Measurements from ENCODE around the gene SRCIN1.

Gene SRCIN1

DNA sequence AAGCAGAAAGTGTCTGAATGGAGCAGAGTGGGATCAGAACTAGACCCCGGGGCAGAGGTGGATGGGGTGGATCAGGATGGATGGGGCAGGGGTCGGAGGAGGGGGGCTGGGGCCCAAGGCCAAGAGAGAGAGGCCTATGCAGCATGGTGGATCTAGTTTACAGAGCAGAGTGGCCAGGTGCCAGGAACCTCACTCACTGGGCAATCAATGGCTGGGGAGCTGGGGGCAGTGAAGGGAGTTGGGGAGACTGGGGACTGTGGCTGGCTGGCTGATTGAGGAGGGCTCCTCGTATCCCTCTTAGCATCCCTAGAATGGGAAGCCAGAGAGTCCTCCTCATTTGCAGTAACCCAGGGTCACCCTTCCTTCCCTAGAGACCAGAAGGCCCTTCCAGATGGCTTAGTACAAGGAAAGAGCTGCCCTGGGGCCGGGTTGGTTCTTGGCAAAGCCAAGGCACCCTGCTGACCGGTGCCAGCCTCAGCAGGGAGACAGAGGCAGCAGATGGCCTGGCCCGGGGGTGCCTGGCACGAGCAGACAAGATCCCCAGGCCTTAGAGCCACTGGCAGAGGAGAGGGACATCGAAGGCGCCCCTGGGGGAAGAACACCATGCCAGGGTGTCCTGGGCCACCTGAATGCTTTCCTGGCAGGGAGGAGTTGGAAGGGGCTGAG is 36.8 kb downstream of the SRCIN1 start:
- Histone ChIP-seq H3K27me3 (ENCODE audit: control insufficient read depth, insufficient read depth, low read length) (peaks cover 78% of the 10 kb centered on the region), H3K4me1 (ENCODE audit: control insufficient read depth, insufficient read depth, low read length) (no peaks in the 10 kb centered on the region), H3K9ac (ENCODE audit: low read length) (no peak overlapping the region), H3K4me3 (ENCODE audit: low read length) (no peak overlapping the region), H3K36me3 (ENCODE audit: control insufficient read depth, insufficient read depth, low read length) (no peaks in the 10 kb centered on the region), H3K9me3 (ENCODE audit: control insufficient read depth, low read length) (no peaks in the 10 kb centered on the region)

DNA sequence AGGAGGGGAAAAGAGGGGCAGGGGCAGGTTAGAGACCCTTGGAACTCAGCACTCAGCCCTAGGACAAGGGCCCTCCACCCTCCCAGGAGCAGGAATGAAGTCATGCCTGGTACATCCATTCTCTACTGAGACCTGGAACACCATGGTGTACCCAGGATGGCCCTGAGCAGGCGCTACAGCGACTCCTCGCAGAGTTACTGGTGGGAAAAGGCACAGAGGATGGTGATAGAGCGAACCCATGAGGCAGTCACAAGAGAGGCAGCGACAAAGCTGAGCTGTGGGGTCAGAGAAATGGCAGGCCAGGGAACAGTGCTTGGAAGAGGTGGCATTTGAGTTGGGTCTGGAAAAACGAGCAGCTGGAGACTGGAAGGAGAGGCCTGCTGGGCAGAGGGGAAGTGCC is 37.5 kb downstream of the SRCIN1 start:
- H3K9me3 ChIP-seq (ENCODE audit: control insufficient read depth, low read length), result no peaks in the 10 kb centered on the region
- no peaks in the 10 kb centered on the region for H3K36me3 ChIP-seq (ENCODE audit: control insufficient read depth, insufficient read depth, low read length)
- no peaks in the 10 kb centered on the region for H3K4me1 ChIP-seq (ENCODE audit: control insufficient read depth, insufficient read depth, low read length)
- H3K9ac ChIP-seq (ENCODE audit: low read length), result no peak overlapping the region
- H3K27me3 ChIP-seq (ENCODE audit: control insufficient read depth, insufficient read depth, low read length), result peaks cover 78% of the 10 kb centered on the region
- no peak overlapping the region for H3K4me3 ChIP-seq (ENCODE audit: low read length)

DNA sequence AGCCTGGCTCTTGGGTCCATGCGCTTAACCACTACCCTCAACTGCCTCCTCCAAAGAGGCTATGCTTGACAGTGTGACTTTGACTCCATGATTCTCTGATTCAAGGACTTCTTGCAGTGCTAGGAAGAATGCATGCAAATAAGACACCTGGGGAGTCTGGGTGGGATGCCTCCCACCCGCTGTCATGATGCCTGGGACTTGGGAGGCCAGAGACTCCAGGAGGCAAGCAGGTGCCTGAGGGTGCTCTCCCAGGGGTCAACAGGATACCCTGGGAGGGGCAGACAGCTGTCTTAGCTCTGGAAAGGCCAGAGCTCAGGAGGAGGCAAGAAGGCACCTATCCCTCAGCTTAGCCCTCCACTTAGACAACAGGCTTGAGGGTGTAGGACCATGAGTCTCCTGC is 38.4 kb downstream of the SRCIN1 start:
- no peaks in the 10 kb centered on the region for H3K4me1 ChIP-seq (ENCODE audit: control insufficient read depth, insufficient read depth, low read length)
- no peaks in the 10 kb centered on the region for H3K36me3 ChIP-seq (ENCODE audit: control insufficient read depth, insufficient read depth, low read length)
- no peak overlapping the region for H3K4me3 ChIP-seq (ENCODE audit: low read length)
- no peaks in the 10 kb centered on the region for H3K9me3 ChIP-seq (ENCODE audit: control insufficient read depth, low read length)
- peaks cover 81% of the 10 kb centered on the region for H3K27me3 ChIP-seq (ENCODE audit: control insufficient read depth, insufficient read depth, low read length)
- no peak overlapping the region for H3K9ac ChIP-seq (ENCODE audit: low read length)

DNA sequence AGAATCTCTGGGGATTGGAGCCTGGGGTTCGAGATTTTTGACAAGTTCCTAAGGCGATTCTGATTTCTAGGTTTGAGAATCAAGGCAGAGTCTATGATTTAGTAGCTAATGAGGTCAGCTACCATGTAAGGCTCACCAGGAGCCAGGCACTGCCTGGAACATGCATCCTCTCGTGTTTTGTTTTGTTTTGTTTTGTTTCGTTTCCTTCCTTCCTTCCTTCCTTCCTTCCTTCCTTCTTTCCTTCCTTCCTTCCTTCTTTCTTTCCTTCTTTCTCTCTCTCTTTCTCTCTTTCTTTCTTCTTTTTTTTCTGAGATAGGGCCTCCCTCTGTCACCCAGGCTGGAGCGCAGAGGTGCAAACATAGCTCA is 39.1 kb downstream of the SRCIN1 start:
- Histone ChIP-seq H3K4me1 (ENCODE audit: control insufficient read depth, insufficient read depth, low read length) (no peaks in the 10 kb centered on the region), H3K9me3 (ENCODE audit: control insufficient read depth, low read length) (no peaks in the 10 kb centered on the region), H3K27me3 (ENCODE audit: control insufficient read depth, insufficient read depth, low read length) (peaks cover 83% of the 10 kb centered on the region), H3K9ac (ENCODE audit: low read length) (no peak overlapping the region), H3K4me3 (ENCODE audit: low read length) (no peak overlapping the region), H3K36me3 (ENCODE audit: control insufficient read depth, insufficient read depth, low read length) (no peaks in the 10 kb centered on the region)

GRCh38 chr17:38565853-38566665 is 39.7 kb downstream of the SRCIN1 start:
- Histone ChIP-seq H3K36me3 (ENCODE audit: control insufficient read depth, insufficient read depth, low read length) (no peaks in the 10 kb centered on the region), H3K9me3 (ENCODE audit: control insufficient read depth, low read length) (no peaks in the 10 kb centered on the region), H3K27me3 (ENCODE audit: control insufficient read depth, insufficient read depth, low read length) (peaks cover 83% of the 10 kb centered on the region), H3K9ac (ENCODE audit: low read length) (no peak overlapping the region), H3K4me3 (ENCODE audit: low read length) (no peak overlapping the region), H3K4me1 (ENCODE audit: control insufficient read depth, insufficient read depth, low read length) (no peaks in the 10 kb centered on the region)

- peaks cover 88% of the 10 kb centered on the region for H3K27me3 ChIP-seq (ENCODE audit: control insufficient read depth, insufficient read depth, low read length)
- H3K4me1 ChIP-seq (ENCODE audit: control insufficient read depth, insufficient read depth, low read length), result peaks cover 5% of the 10 kb centered on the region
- no peaks in the 10 kb centered on the region for H3K36me3 ChIP-seq (ENCODE audit: control insufficient read depth, insufficient read depth, low read length)
- H3K9me3 ChIP-seq (ENCODE audit: control insufficient read depth, low read length), result no peaks in the 10 kb centered on the region
- H3K9ac ChIP-seq (ENCODE audit: low read length), result no peak overlapping the region
- H3K4me3 ChIP-seq (ENCODE audit: low read length), result no peak overlapping the region
Observed at GRCh38 chr17:38564869-38565268, 40.9 kb downstream of the SRCIN1 start.

DNA sequence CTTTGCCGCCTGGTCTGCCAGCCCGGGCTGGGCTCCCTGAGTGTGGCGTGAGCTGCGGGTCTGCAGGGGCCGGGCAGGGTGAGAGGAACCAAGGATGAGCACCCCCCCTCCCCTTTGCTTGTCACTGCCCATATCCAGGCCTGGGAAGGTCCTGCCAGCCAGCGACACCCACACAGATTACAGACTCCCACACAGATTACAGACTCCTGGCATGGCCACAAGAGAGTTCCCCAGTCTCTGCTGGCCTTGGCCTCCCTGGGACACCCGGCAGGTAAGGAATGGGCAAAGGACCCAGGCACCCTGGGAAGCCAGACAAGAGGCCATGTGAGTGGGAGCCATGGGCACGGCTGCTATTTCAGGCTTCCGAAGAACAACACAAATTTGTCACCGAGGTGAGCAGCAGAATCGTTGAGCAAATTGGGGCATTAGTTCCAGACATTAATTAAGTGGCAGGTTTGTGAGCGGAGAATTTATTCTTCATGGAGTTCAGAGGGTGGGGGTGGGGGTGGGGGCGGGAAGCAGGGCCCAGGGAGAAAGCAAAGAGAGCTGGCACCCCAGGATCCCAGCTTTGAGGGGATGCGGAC is 41.4 kb downstream of the SRCIN1 start:
- Histone ChIP-seq H3K4me3 (ENCODE audit: low read length) (no peak overlapping the region), H3K36me3 (ENCODE audit: control insufficient read depth, insufficient read depth, low read length) (no peaks in the 10 kb centered on the region), H3K9me3 (ENCODE audit: control insufficient read depth, low read length) (no peaks in the 10 kb centered on the region), H3K9ac (ENCODE audit: low read length) (no peak overlapping the region), H3K4me1 (ENCODE audit: control insufficient read depth, insufficient read depth, low read length) (peaks cover 10% of the 10 kb centered on the region), H3K27me3 (ENCODE audit: control insufficient read depth, insufficient read depth, low read length) (peaks cover 90% of the 10 kb centered on the region)

DNA sequence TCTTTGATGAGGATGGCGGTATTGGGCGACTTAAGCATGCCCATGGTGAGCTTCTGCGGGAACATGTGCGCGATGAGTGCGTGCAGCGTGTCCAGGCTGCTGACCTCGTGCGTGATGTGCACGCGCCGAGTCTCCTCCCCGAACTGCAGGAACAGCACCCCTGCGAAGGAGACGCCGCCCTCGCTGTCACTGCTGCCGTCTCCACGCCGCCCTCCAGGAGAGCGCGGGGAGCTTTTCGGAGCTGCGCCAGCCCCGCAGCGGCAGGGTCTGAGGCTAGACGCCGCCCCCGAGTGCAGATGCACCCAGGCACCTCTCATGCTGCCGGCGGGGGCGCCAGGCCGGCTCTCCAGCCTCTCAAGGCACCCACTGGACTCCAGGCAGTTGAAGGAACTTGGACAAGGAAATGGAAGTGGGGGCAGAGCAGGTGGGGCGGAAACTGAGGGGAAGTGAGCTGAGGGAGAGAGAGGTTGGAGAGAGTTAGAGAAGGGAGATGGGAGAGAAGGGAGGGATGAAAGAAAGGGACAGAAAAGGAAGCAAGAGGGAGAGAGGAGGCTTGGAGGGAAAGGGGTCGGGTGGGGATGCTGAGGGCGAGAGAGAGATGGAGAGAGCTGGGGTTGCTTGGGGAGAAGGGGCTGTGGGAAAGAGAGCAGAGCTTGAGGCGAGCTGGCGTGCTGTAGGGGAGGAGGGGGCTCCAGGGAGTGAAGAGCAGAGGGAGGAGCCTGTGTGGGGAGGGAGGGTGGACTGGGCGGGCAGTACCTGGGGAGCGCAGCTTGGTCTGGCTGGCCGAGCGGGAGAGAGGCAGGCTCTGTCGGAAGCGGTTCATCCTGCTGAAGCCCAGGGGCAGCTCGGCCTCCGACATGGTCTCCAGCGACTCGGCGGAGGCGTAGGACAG is 42.1 kb downstream of the SRCIN1 start:
- H3K4me3 ChIP-seq (ENCODE audit: low read length), result no peak overlapping the region
- no peak overlapping the region for H3K9ac ChIP-seq (ENCODE audit: low read length)
- H3K27me3 ChIP-seq (ENCODE audit: control insufficient read depth, insufficient read depth, low read length), result peaks cover 91% of the 10 kb centered on the region
- H3K9me3 ChIP-seq (ENCODE audit: control insufficient read depth, low read length), result no peaks in the 10 kb centered on the region
- H3K36me3 ChIP-seq (ENCODE audit: control insufficient read depth, insufficient read depth, low read length), result no peaks in the 10 kb centered on the region
- peaks cover 18% of the 10 kb centered on the region for H3K4me1 ChIP-seq (ENCODE audit: control insufficient read depth, insufficient read depth, low read length)

DNA sequence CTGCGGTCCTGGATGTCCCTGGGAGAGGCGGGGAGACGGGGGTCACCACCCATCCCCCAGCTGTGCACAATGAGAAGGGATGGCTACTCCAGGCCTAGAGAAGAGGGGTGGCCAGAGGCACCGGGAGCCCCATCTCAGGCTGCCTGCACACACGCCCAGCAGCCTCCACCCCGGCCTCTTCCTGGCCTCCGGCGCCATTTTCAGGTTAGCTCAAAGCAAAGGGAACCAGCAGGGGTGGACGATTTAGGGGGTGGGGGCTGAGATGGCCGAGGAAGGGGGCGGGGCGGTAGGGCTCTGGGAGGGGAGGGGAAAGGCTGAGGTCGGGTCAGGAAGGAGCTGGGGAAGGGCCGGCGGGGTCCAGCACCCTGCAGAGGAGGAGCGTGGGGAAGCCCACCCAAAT is 42.8 kb downstream of the SRCIN1 start:
- Histone ChIP-seq H3K27me3 (ENCODE audit: control insufficient read depth, insufficient read depth, low read length) (peaks cover 87% of the 10 kb centered on the region), H3K4me1 (ENCODE audit: control insufficient read depth, insufficient read depth, low read length) (peaks cover 25% of the 10 kb centered on the region), H3K9ac (ENCODE audit: low read length) (no peak overlapping the region), H3K4me3 (ENCODE audit: low read length) (no peak overlapping the region), H3K9me3 (ENCODE audit: control insufficient read depth, low read length) (no peaks in the 10 kb centered on the region), H3K36me3 (ENCODE audit: control insufficient read depth, insufficient read depth, low read length) (no peaks in the 10 kb centered on the region)

- H3K36me3 ChIP-seq (ENCODE audit: control insufficient read depth, insufficient read depth, low read length), result no peaks in the 10 kb centered on the region
- peaks cover 32% of the 10 kb centered on the region for H3K4me1 ChIP-seq (ENCODE audit: control insufficient read depth, insufficient read depth, low read length)
- H3K4me3 ChIP-seq (ENCODE audit: low read length), result no peak overlapping the region
- H3K27me3 ChIP-seq (ENCODE audit: control insufficient read depth, insufficient read depth, low read length), result peaks cover 81% of the 10 kb centered on the region
- H3K9ac ChIP-seq (ENCODE audit: low read length), result no peak overlapping the region
- no peaks in the 10 kb centered on the region for H3K9me3 ChIP-seq (ENCODE audit: control insufficient read depth, low read length)
Observed at GRCh38 chr17:38562215-38562569, 43.6 kb downstream of the SRCIN1 start.

- Histone ChIP-seq H3K4me1 (ENCODE audit: control insufficient read depth, insufficient read depth, low read length) (peaks cover 36% of the 10 kb centered on the region), H3K4me3 (ENCODE audit: low read length) (no peak overlapping the region), H3K9ac (ENCODE audit: low read length) (no peak overlapping the region), H3K36me3 (ENCODE audit: control insufficient read depth, insufficient read depth, low read length) (no peaks in the 10 kb centered on the region), H3K9me3 (ENCODE audit: control insufficient read depth, low read length) (no peaks in the 10 kb centered on the region), H3K27me3 (ENCODE audit: control insufficient read depth, insufficient read depth, low read length) (peaks cover 75% of the 10 kb centered on the region)
Observed at GRCh38 chr17:38561416-38562214, 44.1 kb downstream of the SRCIN1 start.

Data from mucosa of stomach (tissue), 1 donor.